ENCODE measurements around the gene CDH22.

- TF ChIP-seq POLR2A (IDR thresholded peaks at IDR 0.05), result no peak
- no peak for TF ChIP-seq CTCF (IDR thresholded peaks at IDR 0.05)
Observed at GRCh38 chr20:46191168-46191540, 117.1 kb downstream of the CDH22 start.

Data from right lobe of liver (tissue), 4 donors.